PC-9 (cell line): ENCODE results near the gene CDC14A. TPM values are rescaled to one million over a fixed set of nuclear protein-coding genes. Genes with fewer than 3 reads are reported as not detected.

Experiments
- BruUV-seq: library from RNA; stranded (reverse); fragments of 400-500 nt; replicated peaks from 2 replicates; lab custom pipeline; 2021; lab: Mats Ljungman, UMichigan
- CTCF ChIA-PET: fragments of 300-600 bp; sonication (Branson Sonifier 250); formaldehyde crosslinking; loops from one replicate; lab custom pipeline; 2022; ENCODE audit warnings: antibody characterized with exemption; lab: Charles Lee
- POLR2A ChIA-PET: fragments of 300-600 bp; sonication (Branson Sonifier 250); formaldehyde crosslinking; loops from one replicate; lab custom pipeline; 2022; ENCODE audit warnings: antibody characterized with exemption; ENCODE audit not compliant: unreplicated experiment; lab: Charles Lee
- DNase-seq, 2 experiments: peaks; one replicate each; pipeline versions ENCODE4 v3.0.0 to v3.0.0-alpha.2; 2015 to 2022; ENCODE audit warnings: mixed read lengths in 1 of 2
- H2AFZ ChIP-seq: fragments of 200-600 bp; sonication (generic); 2 replicates; pipeline ENCODE4 v1.8.1; 2017; ENCODE audit warnings: antibody characterized with exemption
- H3F3A ChIP-seq: fragments of 200-600 bp; sonication (generic); 2 replicates; pipeline ENCODE4 v1.8.1; 2017; ENCODE audit warnings: antibody characterized with exemption, mild to moderate bottlenecking, low read depth; ENCODE audit not compliant: insufficient read depth
- H3K27ac ChIP-seq: fragments of 200-600 bp; sonication (generic); 2 replicates; pipeline ENCODE4 v1.6.1; 2016; ENCODE audit warnings: mixed run types
- H3K27me3 ChIP-seq: fragments of 200-600 bp; sonication (generic); 2 replicates; pipeline ENCODE4 v1.6.1; 2016; ENCODE audit warnings: low read depth, mixed run types; ENCODE audit not compliant: insufficient read depth
- H3K36me3 ChIP-seq: fragments of 200-600 bp; sonication (generic); 2 replicates; pipeline ENCODE4 v1.6.1; 2016; ENCODE audit warnings: low read depth, mixed run types
- H3K4me1 ChIP-seq: fragments of 200-600 bp; sonication (generic); replicated peaks from 2 replicates; pipeline ENCODE4 v1.6.1; 2016; ENCODE audit warnings: mixed run types; ENCODE audit not compliant: insufficient read depth
- H3K4me2 ChIP-seq: fragments of 200-600 bp; sonication (generic); 2 replicates; pipeline ENCODE4 v1.6.1; 2017; ENCODE audit warnings: mixed run types
- H3K4me3 ChIP-seq: fragments of 200-600 bp; sonication (generic); 2 replicates; pipeline ENCODE4 v1.6.1; 2016; ENCODE audit warnings: mixed run types
- H3K79me2 ChIP-seq: fragments of 200-600 bp; sonication (generic); 2 replicates; pipeline ENCODE4 v1.6.1; 2017; ENCODE audit warnings: low read depth, mixed run types
- H3K9me2 ChIP-seq: fragments of 200-600 bp; sonication (generic); 2 replicates; pipeline ENCODE4 v1.8.1; 2017; ENCODE audit warnings: mild to moderate bottlenecking; ENCODE audit not compliant: insufficient read depth
- H3K9me3 ChIP-seq: fragments of 200-600 bp; sonication (generic); 2 replicates; pipeline ENCODE4 v1.8.1; 2016; ENCODE audit warnings: low read depth; ENCODE audit not compliant: insufficient read depth
- H4K20me1 ChIP-seq: fragments of 200-600 bp; sonication (generic); 2 replicates; pipeline ENCODE4 v1.8.1; 2017; ENCODE audit not compliant: insufficient read depth
- EZH2 ChIP-seq: fragments of 200-600 bp; sonication (generic); IDR thresholded peaks from 2 replicates; pipeline ENCODE4 v1.8.0; 2017; ENCODE audit warnings: antibody characterized with exemption, low read depth
- intact Hi-C: fragments of 100-400 bp; cut with micrococcal nuclease; formaldehyde crosslinking; loops from one replicate; pipeline ENCODE4 v1.10.0; 2022; ENCODE audit not compliant: unreplicated experiment
- total RNA-seq: library from RNA; stranded (reverse); gene quantifications from 2 replicates; pipeline ENCODE4 v1.2.3, GENCODE V29; 2021
- TF ChIP-seq, protein P1 (sequence below): fragments of 200-600 bp; sonication (generic); conservative IDR thresholded peaks from 2 replicates; pipeline ENCODE4 v1.6.1; 2017; ENCODE audit warnings: mixed run types, antibody characterized with exemption, mild to moderate bottlenecking, moderate library complexity

Gene CDC14A
- total RNA-seq, 1 experiment from 2014 or later: 2.8 TPM

DNA sequence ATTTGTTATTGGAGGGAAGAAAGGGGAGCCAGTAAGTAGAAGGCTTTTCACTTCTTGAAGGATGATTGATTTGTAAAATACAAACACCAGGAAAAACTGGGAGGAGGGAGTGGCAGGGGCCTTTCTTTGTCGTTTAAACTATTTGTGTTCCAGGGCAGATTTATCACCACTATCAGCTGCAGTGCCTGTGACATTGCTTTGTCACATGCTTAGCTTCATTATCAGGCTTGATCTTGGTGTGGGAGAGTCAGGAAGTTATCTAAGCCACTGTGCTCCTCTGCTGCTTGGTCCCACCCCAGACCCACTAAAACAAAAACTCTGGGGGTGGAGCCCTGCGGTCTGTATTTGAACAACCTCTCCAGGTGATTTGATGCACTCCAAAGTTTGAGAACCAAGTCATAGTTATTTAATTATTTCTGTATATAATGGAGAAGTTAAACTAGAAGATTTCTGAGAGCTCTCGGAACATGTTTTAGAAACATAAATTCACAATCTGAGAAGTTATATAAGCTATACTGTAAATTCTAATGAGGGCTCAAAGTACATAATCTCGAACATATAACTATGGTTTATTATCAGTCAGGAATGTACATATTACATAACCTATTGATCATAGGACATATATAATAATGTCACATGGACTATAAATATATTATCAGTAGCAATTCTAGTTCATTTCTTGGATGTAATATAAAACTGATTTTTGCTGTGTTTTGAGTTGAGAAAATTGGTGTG, 87.9 kb downstream of the CDC14A start:
- Histone ChIP-seq H3K79me2 (no peaks in the 10 kb centered on the region), H3K9me3 (no peaks in the 10 kb centered on the region), H4K20me1 (no peaks in the 10 kb centered on the region), H3K9me2 (no peaks in the 10 kb centered on the region; the same call in 1 of the 2 replicates), H3K27ac (no peak overlapping the region), H3K4me2 (no peak overlapping the region), H3K4me3 (no peak overlapping the region), H3K4me1 (no peaks in the 10 kb centered on the region), H3K36me3 (no peaks in the 10 kb centered on the region), H2AFZ (no peak overlapping the region), H3F3A (no peaks in the 10 kb centered on the region), H3K27me3 (no peaks in the 10 kb centered on the region)
- DNase-seq: no peak
- intact Hi-C loops: no loop called here
- TF ChIP-seq, protein P1, sequence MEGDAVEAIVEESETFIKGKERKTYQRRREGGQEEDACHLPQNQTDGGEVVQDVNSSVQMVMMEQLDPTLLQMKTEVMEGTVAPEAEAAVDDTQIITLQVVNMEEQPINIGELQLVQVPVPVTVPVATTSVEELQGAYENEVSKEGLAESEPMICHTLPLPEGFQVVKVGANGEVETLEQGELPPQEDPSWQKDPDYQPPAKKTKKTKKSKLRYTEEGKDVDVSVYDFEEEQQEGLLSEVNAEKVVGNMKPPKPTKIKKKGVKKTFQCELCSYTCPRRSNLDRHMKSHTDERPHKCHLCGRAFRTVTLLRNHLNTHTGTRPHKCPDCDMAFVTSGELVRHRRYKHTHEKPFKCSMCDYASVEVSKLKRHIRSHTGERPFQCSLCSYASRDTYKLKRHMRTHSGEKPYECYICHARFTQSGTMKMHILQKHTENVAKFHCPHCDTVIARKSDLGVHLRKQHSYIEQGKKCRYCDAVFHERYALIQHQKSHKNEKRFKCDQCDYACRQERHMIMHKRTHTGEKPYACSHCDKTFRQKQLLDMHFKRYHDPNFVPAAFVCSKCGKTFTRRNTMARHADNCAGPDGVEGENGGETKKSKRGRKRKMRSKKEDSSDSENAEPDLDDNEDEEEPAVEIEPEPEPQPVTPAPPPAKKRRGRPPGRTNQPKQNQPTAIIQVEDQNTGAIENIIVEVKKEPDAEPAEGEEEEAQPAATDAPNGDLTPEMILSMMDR: no peak
- no peak for TF ChIP-seq EZH2
- BruUV-seq: no TSS peak
- CTCF ChIA-PET: no interaction called here
- POLR2A ChIA-PET: interaction anchor here (0.6 kb wide), 1 partner anchor 56 kb away, joined by 3 read pairs; no protein-coding TSS in a partner anchor

DNA sequence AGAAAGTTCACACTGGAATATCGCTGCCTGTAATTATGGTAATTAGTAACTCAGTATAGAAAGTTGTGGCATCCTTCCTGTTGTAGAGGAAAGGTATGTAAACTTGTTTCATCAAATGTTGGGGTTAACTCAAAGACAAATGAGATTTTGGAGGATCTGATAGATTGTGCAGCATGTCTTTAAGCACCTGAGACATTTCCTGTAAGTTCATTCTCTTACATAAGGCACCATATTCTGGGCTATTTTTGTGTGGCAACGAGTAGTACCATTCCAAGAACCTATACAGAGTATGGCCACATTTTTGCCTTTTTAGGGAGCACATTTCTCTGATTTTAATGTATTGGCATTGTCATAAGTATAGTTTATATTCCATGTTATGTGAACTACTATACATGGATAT, 88.8 kb downstream of the CDC14A start:
- intact Hi-C loops: no loop called here
- H3K27ac ChIP-seq: no peak overlapping the region
- no peaks in the 10 kb centered on the region for H3K79me2 ChIP-seq
- H3K4me2 ChIP-seq: no peak overlapping the region
- no peaks in the 10 kb centered on the region; the same call in 1 of the 2 replicates for H3K9me2 ChIP-seq
- TF ChIP-seq EZH2: no peak
- TF ChIP-seq, protein P1: no peak
- ChIA-PET POLR2A (no interaction called here), CTCF (no interaction called here)
- no peaks in the 10 kb centered on the region for H3K27me3 ChIP-seq
- H2AFZ ChIP-seq: no peak overlapping the region
- no peak overlapping the region for H3K4me3 ChIP-seq
- DNase-seq: no peak
- H3K36me3 ChIP-seq: no peaks in the 10 kb centered on the region
- BruUV-seq: no TSS peak
- no peaks in the 10 kb centered on the region for H3K4me1 ChIP-seq
- H4K20me1 ChIP-seq: no peaks in the 10 kb centered on the region
- no peaks in the 10 kb centered on the region for H3K9me3 ChIP-seq
- H3F3A ChIP-seq: no peaks in the 10 kb centered on the region

DNA sequence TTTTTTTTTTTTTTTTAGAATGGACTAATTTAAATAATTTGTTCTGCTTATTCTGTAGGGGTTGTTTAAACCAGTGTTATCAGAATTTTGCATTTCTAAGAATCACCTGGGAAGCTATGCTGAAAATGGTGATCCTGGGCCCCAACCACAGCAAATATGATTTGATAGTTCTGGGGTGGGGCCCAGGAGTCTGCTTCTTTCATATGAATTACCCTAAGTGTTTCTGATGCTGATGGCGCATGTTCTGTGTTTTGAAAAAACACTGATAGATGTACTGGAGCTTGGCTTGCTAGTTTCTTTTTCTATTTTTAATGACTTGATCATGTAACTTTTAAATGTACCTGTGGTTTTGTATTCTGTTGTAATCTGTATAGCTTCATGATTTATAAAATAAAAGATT, 89.3 kb downstream of the CDC14A start:
- Histone ChIP-seq H3K27me3 (no peaks in the 10 kb centered on the region), H4K20me1 (no peaks in the 10 kb centered on the region), H3K36me3 (no peaks in the 10 kb centered on the region), H3K9me2 (no peaks in the 10 kb centered on the region; the same call in 1 of the 2 replicates), H3K27ac (no peak overlapping the region), H2AFZ (no peak overlapping the region), H3K9me3 (no peaks in the 10 kb centered on the region), H3K4me2 (no peak overlapping the region), H3K4me3 (no peak overlapping the region), H3K4me1 (no peaks in the 10 kb centered on the region), H3F3A (no peaks in the 10 kb centered on the region), H3K79me2 (no peaks in the 10 kb centered on the region)
- TF ChIP-seq EZH2: no peak
- TF ChIP-seq, protein P1: no peak
- POLR2A ChIA-PET: no interaction called here
- DNase-seq: no peak
- intact Hi-C loops: no loop called here
- BruUV-seq: no TSS peak
- CTCF ChIA-PET: no interaction called here
